Type B pancreatic cell (in vitro differentiated cells): ENCODE results near the gene DNAH9. TPM values are rescaled to one million over a fixed set of nuclear protein-coding genes. Genes with fewer than 3 reads are reported as not detected.

ENCODE experiments used
- DNase-seq: peaks from one replicate; pipeline ENCODE4 v3.0.0; 2021; ENCODE audit warnings: mixed read lengths; ENCODE audit not compliant: unreplicated experiment; ENCODE audit errors: extremely low spot score
- H3K27ac Mint-ChIP-seq: 2 replicates; pipeline ENCODE4 v1.8.0; 2021; ENCODE audit warnings: mild to moderate bottlenecking, mixed read lengths
- H3K27me3 Mint-ChIP-seq: 2 replicates; pipeline ENCODE4 v1.8.0; 2021; ENCODE audit warnings: mixed read lengths
- H3K36me3 Mint-ChIP-seq: 2 replicates; pipeline ENCODE4 v1.8.0; 2021; ENCODE audit warnings: mixed read lengths
- H3K4me1 Mint-ChIP-seq: one replicate; pipeline ENCODE4 v1.8.0; 2021; ENCODE audit warnings: mixed read lengths; ENCODE audit not compliant: unreplicated experiment
- H3K4me3 Mint-ChIP-seq: 2 replicates; pipeline ENCODE4 v1.8.0; 2021; ENCODE audit warnings: mild to moderate bottlenecking, mixed read lengths
- H3K9me3 Mint-ChIP-seq: 2 replicates; pipeline ENCODE4 v1.8.0; 2021; ENCODE audit warnings: mixed read lengths
- total RNA-seq: library from RNA; stranded (reverse); gene quantifications from 2 replicates; pipeline ENCODE4 v1.2.1, GENCODE V29; 2021; ENCODE audit warnings: low replicate concordance
- TF ChIP-seq, protein P1 (sequence below): fragments of 200-600 bp; sonication (generic); conservative IDR thresholded peaks from 2 replicates; pipeline ENCODE4 v1.5.0; 2021; ENCODE audit warnings: antibody characterized with exemption, mild to moderate bottlenecking

The DNAH9 gene
- total RNA-seq, 1 donor from 2014 or later = 6.2 TPM

DNA sequence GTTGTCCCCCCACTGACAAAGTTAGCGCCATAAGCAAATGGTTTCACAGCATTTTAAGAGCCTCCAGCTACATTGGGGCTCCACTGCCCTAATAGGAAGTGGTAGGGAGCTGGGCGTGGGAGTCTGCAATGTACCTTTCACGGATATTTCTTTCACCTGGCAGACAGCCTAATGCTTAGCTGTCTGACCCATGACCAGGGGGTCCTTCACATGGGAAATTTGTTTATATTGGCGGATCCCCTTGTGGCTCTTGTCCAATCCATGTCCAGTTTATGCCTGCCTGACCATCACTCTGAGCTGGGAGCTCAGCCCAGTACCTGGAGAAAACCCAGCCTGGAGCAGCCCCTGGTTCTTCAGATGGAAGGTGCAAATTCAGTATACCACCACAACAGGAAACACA is 254.0 kb downstream of the DNAH9 start:
- H3K9me3 Mint-ChIP-seq = peaks cover 4% of the 10 kb centered on the region
- TF ChIP-seq, protein P1, sequence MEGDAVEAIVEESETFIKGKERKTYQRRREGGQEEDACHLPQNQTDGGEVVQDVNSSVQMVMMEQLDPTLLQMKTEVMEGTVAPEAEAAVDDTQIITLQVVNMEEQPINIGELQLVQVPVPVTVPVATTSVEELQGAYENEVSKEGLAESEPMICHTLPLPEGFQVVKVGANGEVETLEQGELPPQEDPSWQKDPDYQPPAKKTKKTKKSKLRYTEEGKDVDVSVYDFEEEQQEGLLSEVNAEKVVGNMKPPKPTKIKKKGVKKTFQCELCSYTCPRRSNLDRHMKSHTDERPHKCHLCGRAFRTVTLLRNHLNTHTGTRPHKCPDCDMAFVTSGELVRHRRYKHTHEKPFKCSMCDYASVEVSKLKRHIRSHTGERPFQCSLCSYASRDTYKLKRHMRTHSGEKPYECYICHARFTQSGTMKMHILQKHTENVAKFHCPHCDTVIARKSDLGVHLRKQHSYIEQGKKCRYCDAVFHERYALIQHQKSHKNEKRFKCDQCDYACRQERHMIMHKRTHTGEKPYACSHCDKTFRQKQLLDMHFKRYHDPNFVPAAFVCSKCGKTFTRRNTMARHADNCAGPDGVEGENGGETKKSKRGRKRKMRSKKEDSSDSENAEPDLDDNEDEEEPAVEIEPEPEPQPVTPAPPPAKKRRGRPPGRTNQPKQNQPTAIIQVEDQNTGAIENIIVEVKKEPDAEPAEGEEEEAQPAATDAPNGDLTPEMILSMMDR = no peak
- H3K36me3 Mint-ChIP-seq = no peaks in the 10 kb centered on the region
- no peak overlapping the region for H3K27ac Mint-ChIP-seq
- H3K4me1 Mint-ChIP-seq = no peaks in the 10 kb centered on the region
- peaks cover 3% of the 10 kb centered on the region for H3K27me3 Mint-ChIP-seq
- no peak overlapping the region for H3K4me3 Mint-ChIP-seq
- no peak for DNase-seq

DNA sequence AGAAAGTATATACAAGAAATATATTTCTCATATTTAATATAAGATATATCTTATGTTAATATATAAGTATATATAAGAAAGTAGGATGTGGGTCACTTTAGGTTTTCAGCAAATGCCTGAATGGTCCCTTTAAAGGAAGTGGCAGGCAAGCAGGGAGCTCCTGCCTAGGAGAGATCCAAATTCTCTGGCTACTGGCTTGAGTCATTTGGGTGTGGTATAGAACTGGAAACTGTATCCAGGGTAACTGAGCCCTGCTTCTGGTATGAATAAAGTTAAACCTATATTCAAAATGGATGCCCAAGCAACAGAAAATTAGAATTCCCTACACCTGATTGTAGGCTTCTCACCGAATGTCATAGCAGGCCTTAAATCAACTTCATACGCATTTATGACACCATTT is 254.6 kb downstream of the DNAH9 start:
- no peaks in the 10 kb centered on the region for H3K36me3 Mint-ChIP-seq
- no peaks in the 10 kb centered on the region for H3K4me1 Mint-ChIP-seq
- no peak overlapping the region for H3K27ac Mint-ChIP-seq

DNA sequence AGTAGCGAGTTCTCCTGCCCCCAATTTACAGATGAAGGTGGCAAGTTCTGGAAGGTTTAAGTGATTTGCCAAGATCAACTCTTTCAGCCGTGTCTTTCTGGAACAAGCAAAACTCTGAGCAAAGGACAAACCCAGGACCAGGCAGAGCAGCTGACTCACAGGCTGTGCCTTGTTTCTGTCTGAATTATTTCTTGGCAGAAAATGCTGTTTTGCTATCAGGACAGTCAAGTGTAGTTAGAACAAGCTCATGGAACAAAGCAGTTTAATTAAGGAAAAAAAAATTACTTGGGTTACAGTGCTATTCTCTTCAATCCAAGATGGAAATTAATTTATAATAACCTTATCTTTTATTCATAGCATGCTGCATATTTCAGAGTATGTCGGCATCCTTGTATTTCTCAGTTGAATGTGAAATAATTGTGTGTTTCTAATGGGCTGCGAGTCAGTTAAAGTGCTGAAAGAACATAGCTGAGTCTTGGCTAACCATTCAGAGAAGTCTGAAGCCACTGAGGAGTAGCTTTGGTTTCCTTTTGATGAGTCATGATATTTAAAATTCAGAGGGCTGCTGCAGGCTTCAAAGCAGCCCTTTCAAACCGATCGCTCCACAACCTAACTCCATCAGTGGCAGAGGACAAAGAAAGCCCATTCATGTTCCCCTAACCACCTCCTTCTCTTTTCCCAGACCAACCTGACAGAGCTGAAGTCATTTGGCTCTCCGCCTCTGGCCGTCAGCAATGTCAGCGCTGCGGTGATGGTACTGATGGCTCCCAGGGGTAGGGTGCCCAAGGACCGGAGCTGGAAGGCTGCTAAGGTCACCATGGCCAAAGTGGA is 255.3 kb downstream of the DNAH9 start:
- H3K36me3 Mint-ChIP-seq = no peaks in the 10 kb centered on the region
- peaks cover 4% of the 10 kb centered on the region for H3K9me3 Mint-ChIP-seq
- TF ChIP-seq, protein P1 = no peak
- H3K4me3 Mint-ChIP-seq = no peak overlapping the region
- no peak for DNase-seq
- no peak overlapping the region for H3K27ac Mint-ChIP-seq
- no peaks in the 10 kb centered on the region for H3K4me1 Mint-ChIP-seq
- peaks cover 3% of the 10 kb centered on the region for H3K27me3 Mint-ChIP-seq

More for the DNA sequence above, 254.6 kb downstream of the DNAH9 start:
- Mint-ChIP-seq H3K27me3 (peaks cover 3% of the 10 kb centered on the region), H3K4me3 (no peak overlapping the region), H3K9me3 (peaks cover 4% of the 10 kb centered on the region)
- TF ChIP-seq, protein P1 = no peak
- no peak for DNase-seq

DNA sequence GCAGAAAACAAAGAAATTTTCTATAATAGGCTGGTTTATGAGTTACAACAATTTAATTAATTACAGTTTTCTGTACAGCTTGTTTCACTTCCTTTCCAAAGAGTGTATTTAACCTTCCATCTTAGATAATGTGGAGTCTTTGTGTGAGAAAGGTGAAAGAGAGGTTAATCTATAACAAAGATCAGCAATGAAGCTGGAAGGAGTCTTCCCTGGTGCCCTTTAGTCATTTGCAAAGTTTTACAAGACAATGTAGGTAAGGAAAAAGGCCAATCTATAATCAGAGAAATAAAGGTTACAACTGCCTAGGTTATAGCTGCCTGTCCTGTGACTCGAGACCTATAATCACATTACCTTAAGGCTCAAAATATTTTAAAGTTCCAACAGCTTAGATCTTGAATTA is 257.0 kb downstream of the DNAH9 start:
- no peak overlapping the region for H3K27ac Mint-ChIP-seq

DNA sequence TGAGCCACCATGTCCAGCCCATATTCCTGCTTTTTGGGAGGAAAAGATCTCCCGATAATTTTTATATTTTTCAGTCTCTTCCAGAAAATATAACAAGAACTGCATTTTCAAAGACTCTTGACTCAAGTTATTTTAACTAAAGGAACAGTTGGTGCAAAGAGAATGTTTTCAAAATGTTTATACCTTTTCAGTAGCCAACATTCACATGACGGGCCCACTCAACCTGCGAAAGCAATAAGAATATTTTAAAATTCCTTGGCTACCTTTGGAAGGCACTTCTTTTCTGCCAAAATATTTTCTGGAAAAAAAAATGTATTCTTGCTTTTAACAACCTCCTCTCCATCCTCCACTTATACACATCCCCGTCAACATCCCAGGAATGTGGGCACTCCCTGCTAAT is 258.7 kb downstream of the DNAH9 start:
- Mint-ChIP-seq H3K27me3 (no peaks in the 10 kb centered on the region), H3K4me3 (no peak overlapping the region), H3K9me3 (no peaks in the 10 kb centered on the region), H3K36me3 (no peaks in the 10 kb centered on the region), H3K27ac (no peak overlapping the region), H3K4me1 (no peaks in the 10 kb centered on the region)
- TF ChIP-seq, protein P1 = no peak
- DNase-seq = no peak

More for the DNA sequence above, 257.0 kb downstream of the DNAH9 start:
- no peaks in the 10 kb centered on the region for H3K36me3 Mint-ChIP-seq
- TF ChIP-seq, protein P1 = no peak
- no peak overlapping the region for H3K4me3 Mint-ChIP-seq
- no peaks in the 10 kb centered on the region for H3K9me3 Mint-ChIP-seq
- no peak for DNase-seq
- H3K4me1 Mint-ChIP-seq = no peaks in the 10 kb centered on the region
- no peaks in the 10 kb centered on the region for H3K27me3 Mint-ChIP-seq
